Measurements from ENCODE around the gene MXRA8.
A peak's percentile ranks its signal among the peaks of the same experiment; 100 is the strongest.
"Not testable (repeated sequence)": the region's sequence is repeated elsewhere in the genome, so short reads cannot be mapped to it uniquely, and the experiment has no call there.

Gene MXRA8

DNA sequence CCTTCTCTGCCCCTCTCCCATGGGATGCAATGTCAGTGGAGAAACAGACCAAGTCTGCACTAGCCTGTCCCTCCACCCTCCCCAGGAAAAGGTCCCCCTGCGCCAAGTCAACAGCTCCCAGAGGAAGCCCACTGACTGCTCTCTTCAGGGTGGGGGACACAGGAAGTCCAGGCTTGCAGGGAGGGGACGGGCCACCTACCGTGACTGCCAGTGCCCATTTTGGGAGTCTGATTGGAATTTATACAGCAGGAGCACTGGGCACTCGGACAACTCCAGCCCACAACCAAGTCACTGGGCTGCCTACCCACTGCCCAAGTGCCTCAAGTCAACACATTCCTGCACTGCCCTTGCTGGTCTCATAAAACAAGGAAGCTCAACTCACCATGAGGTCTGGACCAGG, 34.7 kb upstream of the MXRA8 start:
- no peak for DNase-seq (ENCODE audit: low read depth in 2 of 2)

DNA sequence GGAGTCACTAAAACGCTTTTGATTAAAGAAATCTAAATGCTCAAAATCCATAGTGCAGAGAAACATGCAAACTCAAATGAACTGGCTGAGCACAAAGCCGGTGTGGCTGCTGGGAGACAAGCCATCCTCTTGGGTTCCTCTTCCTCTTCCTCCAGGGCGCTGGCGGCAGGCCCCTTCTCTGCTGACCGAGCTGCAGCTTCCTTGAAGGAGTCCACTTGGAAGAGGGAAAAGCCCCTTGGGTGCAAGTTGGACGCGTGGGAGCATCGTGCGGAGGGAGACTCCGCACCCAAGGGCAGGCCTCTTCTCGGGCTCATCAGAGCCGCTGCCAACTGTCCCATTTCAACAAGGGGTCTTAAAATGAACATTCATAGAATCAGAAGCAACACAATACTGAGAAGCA, 32.9 kb upstream of the MXRA8 start:
- no peak for DNase-seq (ENCODE audit: low read depth in 2 of 2)

DNA sequence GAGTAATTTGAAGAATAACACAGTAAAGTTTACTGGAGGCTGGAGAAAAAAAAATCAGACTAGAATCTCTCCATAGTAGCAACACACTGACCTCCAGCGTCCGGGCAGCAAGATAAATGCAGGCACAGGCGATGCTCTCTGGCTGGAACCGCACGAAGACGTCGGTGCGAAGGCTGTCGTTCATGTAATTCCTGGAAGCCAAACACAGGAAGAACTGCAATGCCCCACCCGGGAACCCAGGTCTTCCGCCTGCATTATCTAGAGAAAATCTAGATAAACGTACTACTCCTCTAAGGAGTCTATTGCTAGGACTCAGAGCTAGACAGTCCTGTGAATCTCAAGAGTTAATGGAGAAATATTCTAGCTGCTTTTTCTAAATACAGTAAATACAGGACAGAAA, 32.3 kb upstream of the MXRA8 start:
- no peak for DNase-seq (ENCODE audit: low read depth in 2 of 2)

DNA sequence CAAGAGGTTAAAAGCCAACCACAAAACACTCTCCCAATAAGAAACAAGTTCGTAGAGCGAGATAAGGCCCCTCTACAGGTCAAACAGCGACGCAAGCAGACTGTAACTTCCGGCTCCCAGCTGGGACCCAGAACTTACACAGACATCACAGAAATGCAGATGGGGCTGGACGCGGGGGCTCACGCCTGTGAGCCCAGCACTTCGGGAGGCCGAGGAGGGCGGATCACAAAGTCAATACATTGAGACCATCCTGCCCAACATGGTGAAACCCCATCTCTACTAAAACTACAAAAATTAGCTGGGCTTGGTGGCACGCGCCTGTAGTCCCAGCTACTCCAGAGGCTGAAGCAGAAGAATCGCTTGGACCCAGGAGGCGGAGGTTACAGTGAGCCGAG, 29.7 kb upstream of the MXRA8 start:
- no peak for DNase-seq (ENCODE audit: low read depth in 2 of 2)

DNA sequence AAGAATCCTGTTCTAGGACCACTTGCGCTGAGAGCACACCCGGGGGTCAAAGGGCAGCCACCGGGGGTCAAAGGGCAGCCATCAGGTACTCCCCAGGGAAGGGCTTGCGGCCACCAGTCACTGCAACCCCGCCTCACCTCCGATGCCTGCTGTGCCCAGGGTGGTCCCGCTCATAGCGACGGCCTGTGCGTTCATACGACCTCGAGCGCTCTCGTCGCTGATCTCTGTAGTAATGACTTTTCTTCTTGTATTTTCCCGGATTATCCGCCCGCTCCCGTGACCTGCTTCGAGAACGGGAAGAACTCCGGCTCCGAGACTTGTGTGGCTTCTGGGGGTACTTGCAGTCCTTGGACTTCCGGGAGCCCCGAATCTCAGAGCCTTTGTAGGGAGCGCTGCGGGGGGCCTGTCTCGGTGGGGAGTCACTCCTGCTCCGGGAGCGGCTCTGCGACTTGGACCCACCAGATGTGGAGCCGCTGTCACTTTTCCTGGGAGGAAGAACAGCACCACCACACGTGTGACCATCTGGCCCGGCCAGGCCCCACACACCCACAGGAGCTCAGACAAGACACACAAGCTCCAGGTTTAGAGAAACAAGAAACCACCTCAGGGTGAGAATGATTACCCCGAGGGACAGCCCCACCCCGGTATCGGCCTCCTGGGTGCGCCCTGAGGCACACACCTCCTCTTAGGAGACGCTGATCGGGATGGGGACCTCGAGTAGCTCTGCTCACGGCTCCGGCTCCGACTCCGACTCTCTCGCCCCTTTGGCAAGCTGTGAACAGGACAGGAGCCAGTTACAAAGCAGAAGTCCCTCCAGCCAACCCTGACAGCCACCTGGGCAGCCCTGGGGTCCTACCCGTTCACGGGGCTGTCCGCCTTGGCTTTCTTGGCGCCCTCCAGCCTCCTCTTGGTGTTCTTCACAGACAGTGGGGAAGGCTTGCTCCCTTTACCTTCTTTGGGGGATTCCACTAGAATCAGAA, 29.0 kb upstream of the MXRA8 start:
- no peak for DNase-seq (ENCODE audit: low read depth in 2 of 2)

DNA sequence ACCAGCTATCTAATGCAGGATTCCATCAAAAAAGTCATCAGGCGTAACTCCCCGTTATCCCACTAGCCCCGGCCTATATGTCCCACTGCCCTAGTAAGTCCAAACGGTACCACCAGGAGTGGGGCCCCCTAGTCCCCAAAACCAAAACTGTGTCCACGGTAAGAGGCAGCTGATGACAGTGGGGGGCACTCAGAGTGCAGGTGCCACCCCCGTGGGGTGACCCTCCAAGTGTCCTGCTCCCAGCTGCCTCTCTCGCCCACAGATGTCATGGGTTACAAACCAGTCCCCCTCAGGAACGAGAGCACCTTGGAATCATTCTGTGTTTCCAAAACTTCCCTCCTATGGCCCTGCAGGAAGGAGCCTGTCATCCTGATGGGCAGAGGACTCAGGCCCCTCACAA, 27.6 kb upstream of the MXRA8 start:
- DNase-seq (ENCODE audit: low read depth in 2 of 2), result no peak

DNA sequence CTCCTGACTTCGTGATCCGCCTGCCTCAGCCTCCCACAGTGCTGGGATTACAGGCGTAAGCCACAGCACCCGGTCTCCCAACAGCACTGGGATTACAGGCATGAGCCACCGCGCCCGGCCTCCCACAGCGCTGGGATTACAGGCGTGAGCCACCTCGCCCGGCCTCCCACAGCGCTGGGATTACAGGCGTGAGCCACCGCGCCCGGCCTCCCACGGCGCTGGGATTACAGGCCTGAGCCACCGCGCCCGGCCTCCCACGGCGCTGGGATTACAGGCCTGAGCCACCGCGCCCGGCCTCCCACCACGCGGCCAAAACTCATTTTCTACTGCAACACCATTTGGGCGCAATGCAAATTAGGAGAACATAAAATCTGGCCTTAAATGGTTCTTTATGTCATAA, 27.0 kb upstream of the MXRA8 start:
- DNase-seq (ENCODE audit: low read depth in 2 of 2), result not testable (repeated sequence)

DNA sequence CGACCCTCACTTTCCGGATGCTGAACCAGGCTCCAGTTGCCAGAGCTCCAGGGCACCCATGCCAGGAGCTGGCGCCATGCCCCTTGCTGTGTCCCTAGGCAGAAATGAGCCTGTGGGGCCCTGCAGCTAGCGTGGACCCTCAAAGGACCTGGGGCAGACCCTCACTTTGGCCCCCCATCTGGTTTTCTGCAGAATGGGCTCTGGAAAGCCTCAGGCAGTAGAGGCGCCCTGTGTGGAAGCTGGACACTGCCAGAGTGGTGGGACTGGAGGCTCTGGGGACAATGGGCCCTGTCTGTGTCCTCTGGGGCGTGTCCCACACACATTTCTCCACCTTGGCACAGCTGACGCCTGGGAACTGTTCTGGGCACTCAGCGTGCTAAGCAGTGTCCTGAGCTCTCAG, 22.9 kb upstream of the MXRA8 start:
- no peak for DNase-seq (ENCODE audit: low read depth in 2 of 2)

DNA sequence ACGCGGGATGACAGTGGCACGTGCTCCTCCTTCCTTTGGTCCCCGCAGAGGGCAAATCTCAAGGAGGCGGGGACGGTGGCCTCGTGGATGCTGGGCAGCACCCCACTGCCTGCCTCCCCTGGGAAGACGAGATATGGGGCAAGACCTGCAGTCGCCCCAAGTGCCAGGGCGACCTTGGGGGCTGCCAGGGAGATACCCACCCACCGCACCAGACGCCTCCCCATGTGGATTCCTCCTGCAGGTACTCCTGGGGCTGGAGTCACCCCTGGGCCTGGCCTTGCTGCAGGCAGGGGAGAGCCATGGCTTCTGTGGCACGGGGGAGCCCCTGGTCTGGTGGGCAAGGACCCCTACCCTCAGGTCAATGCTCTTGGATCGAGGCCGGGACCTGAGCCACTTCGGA, 22.5 kb upstream of the MXRA8 start:
- no peak for DNase-seq (ENCODE audit: low read depth in 2 of 2)

DNA sequence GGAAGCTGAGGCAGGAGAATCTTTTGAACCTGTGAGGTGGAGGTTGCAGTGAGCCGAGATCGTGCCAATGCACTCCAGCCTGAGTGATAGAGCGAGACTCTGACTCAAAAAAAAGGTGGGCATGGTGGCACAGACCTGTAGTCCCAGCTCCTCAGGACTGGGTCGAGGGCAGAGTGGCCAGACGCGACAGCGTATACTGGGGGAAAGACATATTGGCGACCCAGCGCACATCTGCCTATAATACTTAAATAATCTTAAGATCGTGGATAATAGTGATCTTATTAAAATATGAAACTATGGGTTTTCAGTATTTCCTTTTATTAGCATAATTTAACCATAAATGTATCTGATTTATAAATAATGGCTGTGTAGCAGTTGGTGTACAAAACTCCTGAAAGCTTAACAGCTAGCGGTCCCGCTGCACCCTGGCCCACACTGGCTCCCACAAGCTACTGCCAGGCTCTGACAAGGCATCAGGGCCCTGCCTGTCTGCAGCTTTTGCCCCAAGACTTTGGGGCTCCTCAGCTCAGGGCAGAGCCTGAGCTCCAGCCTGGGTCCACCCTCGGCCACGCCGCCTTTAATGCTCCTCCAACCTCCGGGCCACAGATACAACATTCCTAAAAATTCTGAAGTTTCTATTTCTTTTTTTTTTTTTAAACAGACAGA, 19.3 kb upstream of the MXRA8 start:
- DNase-seq (ENCODE audit: low read depth in 2 of 2), result no peak

DNA sequence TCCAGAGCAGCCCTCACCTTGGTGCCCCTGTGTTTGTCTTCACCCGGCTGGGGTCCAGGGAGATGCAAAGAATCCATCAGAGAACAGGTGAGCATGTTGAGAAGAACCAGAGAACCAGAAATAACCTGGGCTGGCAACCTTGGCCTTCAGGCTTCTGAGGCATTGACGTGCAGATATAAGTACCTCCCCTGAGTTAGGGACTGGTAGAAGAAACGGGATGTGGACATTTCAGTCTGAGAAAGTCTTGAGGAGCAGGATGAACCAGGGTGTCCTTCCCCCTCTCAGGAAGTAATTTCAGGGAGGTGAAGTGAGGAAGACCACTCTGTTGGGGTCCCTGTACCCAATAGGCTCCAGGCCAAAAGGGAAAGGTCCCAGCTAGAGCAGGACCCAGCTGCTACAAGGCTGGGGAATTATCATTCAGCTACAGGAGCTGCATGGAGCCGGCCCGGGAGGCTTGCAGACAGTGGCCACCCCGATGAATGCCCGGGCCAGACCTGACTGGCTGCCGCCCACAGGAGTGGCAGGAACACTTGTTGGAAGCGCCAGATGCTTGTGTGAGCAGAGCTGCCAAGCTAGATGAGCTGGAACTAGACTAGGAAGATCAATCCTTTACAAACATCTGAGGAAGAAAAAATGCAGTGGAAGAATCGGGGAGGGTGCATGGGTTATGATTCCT, 18.3 kb upstream of the MXRA8 start:
- no peak for DNase-seq (ENCODE audit: low read depth in 2 of 2)

DNA sequence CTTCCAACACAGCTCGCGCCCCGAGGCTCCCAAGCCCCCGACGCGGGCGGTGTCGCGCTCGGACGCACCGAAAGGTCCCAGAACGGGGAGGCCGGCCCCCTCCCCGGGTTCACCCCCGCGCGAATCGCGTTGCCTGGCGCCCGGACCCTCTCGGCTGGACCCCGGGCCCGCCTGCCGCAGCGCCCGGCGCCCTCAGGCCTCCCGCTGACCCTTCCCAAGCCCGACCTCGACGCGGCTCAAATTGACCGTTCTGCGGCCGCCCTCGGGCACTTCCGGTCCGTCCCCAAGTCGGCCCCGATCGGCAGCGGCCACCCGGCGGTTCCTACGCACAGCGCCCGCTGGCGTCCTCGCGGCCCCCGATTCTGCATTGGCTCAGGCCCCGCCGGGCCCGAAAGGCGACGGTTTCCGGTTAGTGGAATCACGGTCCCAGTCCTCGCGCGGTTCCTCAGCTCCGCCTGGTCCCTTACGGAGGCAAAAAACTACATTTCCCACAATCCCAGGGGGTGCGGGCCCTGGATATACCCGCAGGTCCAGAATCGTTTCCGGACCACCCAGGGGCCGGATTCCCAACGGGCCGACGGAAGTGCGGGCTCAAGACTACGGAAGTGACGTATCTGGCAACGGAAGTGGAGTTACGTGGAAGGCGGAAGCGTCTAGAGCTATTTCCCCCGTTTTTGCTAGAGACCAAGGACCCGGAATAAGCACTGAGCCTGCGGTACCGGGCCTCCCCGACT, 16.7 kb upstream of the MXRA8 start, which contains the start of gene AURKAIP1:
Gene AURKAIP1 (minus strand): TSS at position 279 of the 734 bp plus-strand sequence. CDS start 451 bp downstream, outside the sequence.
- peak; percentile 100 for DNase-seq (ENCODE audit: low read depth in 2 of 2)

DNA sequence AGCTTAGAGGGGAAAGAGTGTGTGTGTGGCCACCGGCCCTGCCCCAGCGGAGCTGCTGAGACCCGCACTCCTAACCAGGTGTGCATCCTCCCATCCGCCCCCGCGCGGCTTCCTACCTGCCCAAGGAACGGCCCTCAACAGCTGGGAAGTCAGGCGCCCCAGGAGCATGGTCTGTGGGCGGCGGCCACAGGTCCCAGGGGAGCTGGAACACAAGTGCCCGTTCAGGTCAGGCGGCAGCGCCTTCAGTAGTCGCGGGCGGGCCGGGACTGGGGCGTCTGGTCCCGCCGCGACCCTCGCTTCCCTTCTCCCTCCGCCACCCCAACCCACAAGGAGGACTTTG, 16.2 kb upstream of the MXRA8 start:
- DNase-seq (ENCODE audit: low read depth in 2 of 2), result no peak

DNA sequence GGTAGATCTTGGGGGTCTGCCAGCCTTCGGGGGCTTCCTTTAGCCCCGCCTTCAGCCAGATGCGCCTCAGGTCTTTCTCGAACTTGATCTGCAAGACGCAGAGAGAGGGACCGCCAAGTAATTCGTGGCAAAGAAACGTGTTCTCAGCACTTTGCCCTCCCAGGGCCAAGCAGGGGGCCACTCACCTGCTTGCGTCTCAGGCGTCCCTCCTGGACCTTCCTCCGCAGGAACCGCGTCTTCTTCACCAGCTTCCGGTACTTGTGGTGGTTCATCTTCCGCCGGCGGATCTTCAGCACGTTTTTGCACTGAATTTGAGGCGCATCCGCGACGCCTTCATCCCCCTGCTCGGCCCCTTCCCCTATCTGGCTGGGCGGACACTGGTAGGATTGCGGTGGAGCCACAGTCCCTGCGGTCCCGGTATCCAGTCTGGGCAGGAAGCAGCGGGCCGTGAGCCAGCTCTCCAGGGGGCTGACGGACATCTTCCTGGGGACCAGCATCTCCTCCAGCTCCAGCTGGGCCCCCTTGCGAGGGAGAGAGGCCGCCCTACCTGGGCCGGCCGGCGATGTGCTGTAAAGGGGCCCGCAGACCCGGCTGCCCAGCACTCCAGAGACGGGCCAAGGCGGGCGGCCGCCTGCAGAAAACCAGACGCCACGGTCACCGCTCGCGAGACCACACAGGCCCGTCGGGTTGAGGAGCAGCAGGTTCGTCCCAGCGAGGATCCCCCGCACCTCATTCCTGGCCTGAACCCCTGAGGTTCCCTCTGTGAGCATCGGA, 15.6 kb upstream of the MXRA8 start:
- DNase-seq (ENCODE audit: low read depth in 2 of 2), result no peak

DNA sequence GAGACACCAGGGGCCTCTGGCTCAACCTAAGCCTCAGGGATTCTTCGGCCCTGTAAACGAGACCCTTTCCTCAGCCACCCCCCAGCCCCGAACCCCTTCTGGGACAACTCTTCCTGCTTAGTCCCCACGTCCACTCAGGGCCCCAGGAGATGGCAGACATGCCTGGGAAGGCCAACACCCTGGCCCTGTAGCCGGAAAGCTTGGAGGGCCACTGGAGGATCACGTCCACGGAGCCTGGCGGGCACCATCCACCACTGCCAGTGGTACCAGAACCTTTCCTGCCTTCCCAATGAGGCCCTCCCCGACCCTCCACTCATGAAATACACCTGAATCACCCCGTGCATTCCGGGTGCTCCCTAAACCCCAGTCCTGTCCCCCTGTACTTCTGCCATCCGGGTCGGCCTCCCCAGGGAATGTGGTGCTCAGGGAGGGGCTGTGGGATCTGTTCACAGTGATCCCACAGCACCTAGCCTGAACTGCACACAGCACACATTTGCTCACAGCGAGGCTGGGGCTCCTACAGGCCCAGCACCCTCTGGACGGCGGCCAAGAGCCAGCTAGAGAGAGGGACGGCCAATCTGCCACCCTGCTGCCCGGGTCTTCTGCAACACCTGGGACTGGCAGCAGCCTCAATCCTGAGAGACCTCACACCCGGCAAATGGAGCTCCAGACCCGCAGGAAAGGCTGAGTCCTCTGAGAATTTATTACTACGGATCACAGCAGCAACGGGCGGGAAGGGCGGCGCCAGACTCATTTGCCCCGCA, 14.9 kb upstream of the MXRA8 start:
- no peak for DNase-seq (ENCODE audit: low read depth in 2 of 2)

DNA sequence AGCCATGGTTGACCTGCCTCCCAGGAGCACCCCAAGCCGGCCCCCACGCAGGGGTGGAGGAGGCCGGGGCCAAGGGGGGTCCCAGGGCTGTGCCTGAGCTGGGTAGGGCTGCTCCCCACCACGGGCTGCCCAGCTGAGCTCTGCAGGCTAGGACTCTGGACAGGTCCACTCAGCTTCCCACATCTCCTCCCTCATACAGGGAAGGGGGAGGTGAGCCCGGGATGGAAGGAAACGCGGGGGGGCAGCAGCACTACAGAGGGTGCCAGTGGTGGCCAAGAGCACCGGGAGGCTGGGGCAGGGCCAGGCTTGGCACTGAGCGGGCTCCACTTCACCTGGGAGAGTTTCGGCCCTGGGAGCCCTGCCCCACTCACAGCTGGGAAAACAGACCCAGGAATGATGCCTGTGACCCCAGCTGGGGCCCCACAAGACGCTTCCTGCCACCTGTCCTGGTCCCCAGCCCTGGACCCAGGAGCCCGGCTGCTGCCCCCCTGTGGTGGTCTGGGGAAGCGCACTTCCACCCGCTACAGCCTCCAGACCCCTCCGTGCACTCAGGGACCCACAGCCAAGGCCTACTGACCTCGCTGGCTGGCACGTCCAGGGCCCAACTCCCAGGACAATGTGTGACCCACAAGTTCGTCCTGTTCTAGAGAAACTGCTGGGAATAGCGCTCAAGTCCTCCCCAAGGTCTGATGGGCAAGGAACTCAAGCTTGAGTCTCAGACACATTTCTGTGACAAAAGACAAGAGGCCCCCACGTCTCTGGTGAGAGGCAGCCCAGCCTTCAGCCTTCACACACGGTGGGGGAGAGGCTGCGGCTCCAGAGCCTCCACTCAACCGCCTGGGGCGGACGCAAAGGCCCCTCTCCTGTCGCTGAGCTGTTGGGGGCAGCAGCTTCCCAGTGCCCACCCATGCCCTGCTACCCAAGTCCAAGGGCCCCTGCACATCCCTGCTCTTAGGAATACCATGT, 13.7 kb upstream of the MXRA8 start:
- DNase-seq (ENCODE audit: low read depth in 2 of 2), result no peak

DNA sequence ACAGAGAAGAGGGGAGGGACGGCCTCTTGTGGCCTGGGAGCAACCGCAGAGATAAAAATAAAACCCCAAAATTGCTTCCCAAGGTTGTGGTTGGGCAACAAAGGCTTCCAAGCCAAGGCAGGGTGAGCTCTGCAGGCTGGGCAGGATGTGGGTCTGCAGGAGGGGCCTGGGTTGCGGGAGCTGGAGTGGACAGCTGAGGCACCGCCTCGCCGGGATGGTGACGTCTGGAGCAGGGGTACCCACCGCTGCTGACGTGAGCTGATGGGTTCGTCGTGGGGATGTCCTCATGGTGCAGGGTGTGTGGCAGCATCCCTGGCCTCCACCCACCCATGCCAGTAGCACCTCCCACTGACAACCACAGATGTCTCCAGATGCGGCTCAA, 13.0 kb upstream of the MXRA8 start:
- no peak for DNase-seq (ENCODE audit: low read depth in 2 of 2)

DNA sequence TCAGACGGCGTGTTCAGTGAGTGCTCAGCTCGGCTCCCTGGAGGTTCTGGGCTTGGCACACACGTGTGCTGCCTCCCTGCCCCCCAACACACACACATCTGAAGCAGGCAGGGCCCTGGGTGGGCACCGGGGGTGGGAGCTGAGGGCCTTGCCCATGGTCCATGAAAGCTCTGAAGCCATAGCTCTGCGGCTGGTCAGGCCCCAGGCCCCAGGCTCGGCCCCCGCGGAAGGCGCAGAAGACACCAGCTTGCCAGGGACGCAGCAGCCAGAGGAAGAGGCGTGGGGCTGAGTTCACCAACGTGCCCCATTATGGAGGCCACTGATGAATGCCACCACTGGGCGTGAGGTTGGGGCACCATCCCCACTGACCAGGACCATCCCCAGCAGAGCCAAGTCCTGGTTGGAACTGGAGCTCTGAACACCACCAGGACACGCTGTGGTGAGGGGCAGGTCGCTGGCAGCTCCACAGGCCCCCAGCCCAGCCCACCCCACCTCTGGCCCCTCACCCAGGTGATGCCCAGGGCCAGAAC, 12.5 kb upstream of the MXRA8 start:
- no peak for DNase-seq (ENCODE audit: low read depth in 2 of 2)

DNA sequence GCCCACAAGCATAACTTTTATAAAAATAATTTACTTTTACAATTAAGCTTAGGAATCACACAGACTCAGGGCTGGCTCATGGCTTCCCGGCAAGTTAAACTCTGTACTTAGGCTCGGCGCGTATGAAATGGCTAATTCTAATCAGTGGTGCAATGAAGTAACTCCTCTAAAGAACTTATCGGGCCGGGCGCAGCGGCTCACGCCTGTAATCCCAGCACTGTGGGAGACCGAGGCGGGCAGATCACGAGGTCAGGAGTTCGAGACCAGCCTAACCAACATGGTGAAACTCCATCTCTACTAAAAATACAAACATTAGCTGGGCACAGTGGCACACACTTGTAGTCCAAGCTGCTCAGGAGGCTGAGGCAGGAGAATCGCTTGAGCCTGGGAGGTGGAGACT, 11.7 kb upstream of the MXRA8 start:
- DNase-seq (ENCODE audit: low read depth in 2 of 2), result not testable (repeated sequence)
